ENCODE measurements around the gene SOWAHA.

Gene SOWAHA

DNA sequence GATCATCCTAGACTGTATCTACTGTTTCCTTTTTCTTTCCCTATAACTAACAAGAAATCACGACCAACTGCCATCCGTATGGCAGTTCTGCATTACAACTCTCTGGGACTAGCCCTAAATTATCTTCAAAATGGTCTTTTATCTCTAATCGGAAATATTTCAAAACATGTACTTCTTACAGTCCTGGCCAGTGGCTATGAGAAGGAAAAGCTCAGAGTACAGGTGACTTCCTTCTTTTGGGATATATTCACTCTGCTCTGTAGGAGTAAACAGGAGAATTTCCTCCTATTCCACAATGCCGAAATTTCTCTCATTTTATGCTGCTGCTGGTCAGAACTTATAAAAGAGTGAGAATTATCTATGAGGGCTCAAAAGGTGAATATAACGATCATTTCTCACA, 34.2 kb upstream of the SOWAHA start:
- H3K9me3 ChIP-seq (replicated peaks; ENCODE audit: low read length) = no peaks in the 10 kb centered on the region
- H3K9ac ChIP-seq (ENCODE audit: low read depth, low read length) = no peak overlapping the region
- peaks cover 36% of the 10 kb centered on the region for H3K4me1 ChIP-seq (ENCODE audit: control insufficient read depth, insufficient read depth, low read length)
- H3K27me3 ChIP-seq (ENCODE audit: control insufficient read depth, insufficient read depth, low read length) = no peaks in the 10 kb centered on the region
- no peaks in the 10 kb centered on the region for H3K36me3 ChIP-seq (ENCODE audit: insufficient read depth, low read length)
- no peak overlapping the region for H3K4me3 ChIP-seq (ENCODE audit: low read length)
- no peak overlapping the region for H3K4me2 ChIP-seq (ENCODE audit: low read length)

DNA sequence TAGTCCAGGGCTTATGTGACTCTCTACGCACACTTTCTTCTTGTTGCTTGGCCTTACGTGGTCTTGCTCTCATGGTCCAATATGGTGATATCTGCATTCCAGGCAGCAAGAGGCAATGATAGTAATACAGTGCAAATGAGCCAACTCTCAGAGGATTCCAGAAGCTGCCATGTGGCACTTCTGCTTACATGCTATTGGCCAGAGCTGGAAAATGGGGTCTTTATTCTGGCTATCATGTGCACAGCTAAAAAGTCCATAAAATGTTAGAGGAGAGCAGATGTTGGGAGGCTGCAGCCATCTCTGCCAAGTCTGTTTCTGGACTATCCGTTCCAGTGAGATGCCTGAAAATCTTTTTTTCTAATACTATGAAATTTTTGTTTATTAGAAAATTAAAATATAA, 33.1 kb upstream of the SOWAHA start:
- Histone ChIP-seq H3K4me3 (ENCODE audit: low read length) (no peak overlapping the region), H3K27me3 (ENCODE audit: control insufficient read depth, insufficient read depth, low read length) (no peaks in the 10 kb centered on the region)

GRCh38 chr5:132780577-132780976, 32.5 kb upstream of the SOWAHA start:
- no peak overlapping the region for H3K4me3 ChIP-seq (ENCODE audit: low read length)
- no peak overlapping the region for H3K4me2 ChIP-seq (ENCODE audit: low read length)
- H3K36me3 ChIP-seq (ENCODE audit: insufficient read depth, low read length) = no peaks in the 10 kb centered on the region
- H3K9me3 ChIP-seq (replicated peaks; ENCODE audit: low read length) = no peaks in the 10 kb centered on the region
- H3K27me3 ChIP-seq (ENCODE audit: control insufficient read depth, insufficient read depth, low read length) = no peaks in the 10 kb centered on the region
- H3K4me1 ChIP-seq (ENCODE audit: control insufficient read depth, insufficient read depth, low read length) = peaks cover 19% of the 10 kb centered on the region
- H3K9ac ChIP-seq (ENCODE audit: low read depth, low read length) = no peak overlapping the region

More for the DNA sequence above, 33.1 kb upstream of the SOWAHA start:
- Histone ChIP-seq H3K4me1 (ENCODE audit: control insufficient read depth, insufficient read depth, low read length) (peaks cover 25% of the 10 kb centered on the region), H3K9ac (ENCODE audit: low read depth, low read length) (no peak overlapping the region), H3K36me3 (ENCODE audit: insufficient read depth, low read length) (no peaks in the 10 kb centered on the region), H3K9me3 (replicated peaks; ENCODE audit: low read length) (no peaks in the 10 kb centered on the region), H3K4me2 (ENCODE audit: low read length) (no peak overlapping the region)

GRCh38 chr5:132781029-132781428, 32.1 kb upstream of the SOWAHA start:
- Histone ChIP-seq H3K27me3 (ENCODE audit: control insufficient read depth, insufficient read depth, low read length) (no peaks in the 10 kb centered on the region), H3K4me3 (ENCODE audit: low read length) (no peak overlapping the region), H3K9me3 (replicated peaks; ENCODE audit: low read length) (no peaks in the 10 kb centered on the region), H3K36me3 (ENCODE audit: insufficient read depth, low read length) (no peaks in the 10 kb centered on the region), H3K4me2 (ENCODE audit: low read length) (no peak overlapping the region), H3K4me1 (ENCODE audit: control insufficient read depth, insufficient read depth, low read length) (peaks cover 16% of the 10 kb centered on the region), H3K9ac (ENCODE audit: low read depth, low read length) (no peak overlapping the region)

DNA sequence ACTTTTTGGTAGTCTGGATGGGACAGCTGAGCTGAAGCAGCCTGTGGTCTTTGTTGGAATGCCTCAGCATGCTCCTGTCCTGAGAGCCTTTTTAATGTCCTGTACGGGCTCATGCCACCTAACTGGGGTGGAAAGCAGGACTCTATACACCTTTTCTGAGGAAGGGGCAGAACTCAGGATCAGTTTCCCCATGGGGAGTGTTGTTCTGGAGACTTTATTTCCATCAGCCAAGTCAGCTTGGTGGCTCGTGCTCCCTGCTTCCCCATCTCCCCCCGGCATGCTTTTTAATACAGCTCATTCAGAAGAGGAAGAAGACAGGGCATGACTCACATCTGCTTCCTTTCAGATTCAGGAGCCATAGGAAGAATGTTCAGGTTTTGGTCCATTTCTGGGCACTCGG, 31.0 kb upstream of the SOWAHA start:
- Histone ChIP-seq H3K36me3 (ENCODE audit: insufficient read depth, low read length) (no peaks in the 10 kb centered on the region), H3K4me3 (ENCODE audit: low read length) (peak overlapping the region; percentile 5), H3K27me3 (ENCODE audit: control insufficient read depth, insufficient read depth, low read length) (no peaks in the 10 kb centered on the region), H3K9me3 (replicated peaks; ENCODE audit: low read length) (no peaks in the 10 kb centered on the region), H3K4me2 (ENCODE audit: low read length) (peak overlapping the region; percentile 9), H3K4me1 (ENCODE audit: control insufficient read depth, insufficient read depth, low read length) (peaks cover 17% of the 10 kb centered on the region), H3K9ac (ENCODE audit: low read depth, low read length) (no peak overlapping the region)

DNA sequence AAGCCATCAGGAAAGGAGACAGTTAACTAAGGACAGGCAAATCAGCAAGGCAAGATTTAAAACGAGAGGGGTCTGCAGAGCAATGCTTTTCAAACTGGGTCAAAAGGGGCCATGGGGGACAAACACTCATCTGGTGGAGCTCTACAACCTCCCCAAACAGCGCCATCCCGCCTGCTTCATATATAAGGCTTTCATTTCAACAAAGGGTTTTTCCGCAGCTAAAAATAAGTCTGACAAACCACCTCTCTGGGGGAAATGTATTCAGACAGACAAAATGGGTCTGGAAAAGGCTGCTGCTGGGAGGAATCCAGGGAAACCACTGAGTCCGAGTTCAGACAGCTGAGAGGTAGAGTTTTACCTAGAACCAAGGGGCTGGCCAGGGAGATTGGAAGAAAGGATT, 27.7 kb upstream of the SOWAHA start:
- H3K9ac ChIP-seq (ENCODE audit: low read depth, low read length) = no peak overlapping the region
- no peaks in the 10 kb centered on the region for H3K36me3 ChIP-seq (ENCODE audit: insufficient read depth, low read length)
- H3K4me1 ChIP-seq (ENCODE audit: control insufficient read depth, insufficient read depth, low read length) = peaks cover 17% of the 10 kb centered on the region

GRCh38 chr5:132785864-132786263, 27.2 kb upstream of the SOWAHA start:
- Histone ChIP-seq H3K27me3 (ENCODE audit: control insufficient read depth, insufficient read depth, low read length) (no peaks in the 10 kb centered on the region), H3K4me3 (ENCODE audit: low read length) (no peak overlapping the region)

More for the DNA sequence above, 27.7 kb upstream of the SOWAHA start:
- Histone ChIP-seq H3K4me3 (ENCODE audit: low read length) (no peak overlapping the region), H3K4me2 (ENCODE audit: low read length) (no peak overlapping the region), H3K9me3 (replicated peaks; ENCODE audit: low read length) (no peaks in the 10 kb centered on the region), H3K27me3 (ENCODE audit: control insufficient read depth, insufficient read depth, low read length) (no peaks in the 10 kb centered on the region)

GRCh38 chr5:132787076-132787475, 26.0 kb upstream of the SOWAHA start:
- H3K36me3 ChIP-seq (ENCODE audit: insufficient read depth, low read length) = no peaks in the 10 kb centered on the region
- no peaks in the 10 kb centered on the region for H3K27me3 ChIP-seq (ENCODE audit: control insufficient read depth, insufficient read depth, low read length)
- no peak overlapping the region for H3K4me3 ChIP-seq (ENCODE audit: low read length)
- no peaks in the 10 kb centered on the region for H3K9me3 ChIP-seq (replicated peaks; ENCODE audit: low read length)
- no peak overlapping the region for H3K4me2 ChIP-seq (ENCODE audit: low read length)
- peaks cover 13% of the 10 kb centered on the region for H3K4me1 ChIP-seq (ENCODE audit: control insufficient read depth, insufficient read depth, low read length)
- no peak overlapping the region for H3K9ac ChIP-seq (ENCODE audit: low read depth, low read length)

More at GRCh38 chr5:132785864-132786263, 27.2 kb upstream of the SOWAHA start:
- Histone ChIP-seq H3K9me3 (replicated peaks; ENCODE audit: low read length) (no peaks in the 10 kb centered on the region), H3K9ac (ENCODE audit: low read depth, low read length) (no peak overlapping the region), H3K36me3 (ENCODE audit: insufficient read depth, low read length) (no peaks in the 10 kb centered on the region), H3K4me2 (ENCODE audit: low read length) (no peak overlapping the region), H3K4me1 (ENCODE audit: control insufficient read depth, insufficient read depth, low read length) (peaks cover 17% of the 10 kb centered on the region)

DNA sequence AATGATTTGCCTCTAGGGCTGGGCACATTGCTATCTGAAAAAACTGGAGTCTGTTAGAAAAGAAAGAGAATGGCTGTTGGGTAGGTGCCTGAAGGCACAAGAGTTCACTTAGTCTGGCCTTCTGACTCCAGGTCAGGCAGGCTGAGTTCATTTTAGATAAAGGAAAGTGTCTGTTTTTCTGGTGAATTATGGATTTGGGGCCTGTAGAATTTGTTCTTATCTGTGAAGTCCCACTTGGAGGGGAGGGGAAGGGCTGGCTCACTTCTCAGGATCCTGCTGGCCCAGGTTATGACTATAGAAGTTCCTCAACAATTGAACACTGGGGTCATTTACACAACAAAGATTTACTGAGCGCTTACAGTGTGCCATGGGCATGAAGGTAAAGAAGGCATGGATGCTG, 24.6 kb upstream of the SOWAHA start:
- H3K9ac ChIP-seq (ENCODE audit: low read depth, low read length) = no peak overlapping the region
- no peaks in the 10 kb centered on the region for H3K36me3 ChIP-seq (ENCODE audit: insufficient read depth, low read length)
- no peak overlapping the region for H3K4me3 ChIP-seq (ENCODE audit: low read length)
- no peaks in the 10 kb centered on the region for H3K9me3 ChIP-seq (replicated peaks; ENCODE audit: low read length)
- H3K4me1 ChIP-seq (ENCODE audit: control insufficient read depth, insufficient read depth, low read length) = peaks cover 8% of the 10 kb centered on the region
- H3K27me3 ChIP-seq (ENCODE audit: control insufficient read depth, insufficient read depth, low read length) = peaks cover 13% of the 10 kb centered on the region
- H3K4me2 ChIP-seq (ENCODE audit: low read length) = no peak overlapping the region

DNA sequence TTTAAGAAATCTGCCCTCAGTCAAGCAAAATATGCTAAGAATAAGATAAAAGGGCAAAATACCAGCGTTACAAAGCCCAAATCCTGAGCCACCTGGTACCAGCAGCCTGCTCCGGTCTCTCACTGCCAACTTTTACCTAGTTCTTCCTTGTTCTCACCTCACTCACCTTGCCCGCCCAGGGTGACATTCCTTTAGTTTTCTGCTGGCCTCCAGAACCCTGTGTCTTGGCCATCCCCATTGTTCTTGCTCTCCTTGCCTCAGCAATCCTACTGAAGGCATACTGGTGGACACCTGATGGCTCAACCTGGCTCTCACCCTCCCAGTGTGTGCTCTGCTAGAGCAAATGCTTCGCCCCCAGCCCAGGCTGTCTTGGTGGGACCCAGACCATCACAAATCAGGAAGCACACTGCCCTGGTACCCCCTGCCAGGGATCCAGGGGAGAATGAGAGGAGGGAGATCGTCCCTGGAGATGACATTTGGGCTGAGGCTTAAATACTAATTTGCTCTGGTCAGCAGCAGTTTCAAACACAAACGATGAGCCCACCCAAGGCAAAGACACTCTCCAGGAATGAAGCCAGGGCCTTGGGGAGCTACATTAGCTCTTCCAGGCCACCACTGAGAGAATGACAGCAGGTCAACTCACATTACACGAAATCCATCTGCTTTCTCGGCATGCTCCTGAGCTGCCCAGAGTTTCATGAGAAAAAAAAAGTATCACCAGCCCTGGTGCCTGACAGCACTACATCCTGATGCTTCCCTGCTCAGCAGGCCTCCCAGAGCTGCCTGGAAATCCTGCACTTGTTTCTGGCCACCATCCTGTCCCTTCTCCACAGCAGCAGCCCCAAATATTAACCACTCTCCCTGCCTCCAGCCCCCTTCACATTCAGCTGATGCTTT, 23.9 kb upstream of the SOWAHA start:
- Histone ChIP-seq H3K9ac (ENCODE audit: low read depth, low read length) (no peak overlapping the region), H3K4me3 (ENCODE audit: low read length) (no peak overlapping the region), H3K4me1 (ENCODE audit: control insufficient read depth, insufficient read depth, low read length) (peaks cover 8% of the 10 kb centered on the region), H3K9me3 (replicated peaks; ENCODE audit: low read length) (no peaks in the 10 kb centered on the region), H3K27me3 (ENCODE audit: control insufficient read depth, insufficient read depth, low read length) (peaks cover 14% of the 10 kb centered on the region), H3K36me3 (ENCODE audit: insufficient read depth, low read length) (no peaks in the 10 kb centered on the region), H3K4me2 (ENCODE audit: low read length) (no peak overlapping the region)

- peaks cover 23% of the 10 kb centered on the region for H3K27me3 ChIP-seq (ENCODE audit: control insufficient read depth, insufficient read depth, low read length)
- peaks cover 8% of the 10 kb centered on the region for H3K4me1 ChIP-seq (ENCODE audit: control insufficient read depth, insufficient read depth, low read length)
- H3K4me2 ChIP-seq (ENCODE audit: low read length) = no peak overlapping the region
- H3K4me3 ChIP-seq (ENCODE audit: low read length) = no peak overlapping the region
- no peaks in the 10 kb centered on the region for H3K9me3 ChIP-seq (replicated peaks; ENCODE audit: low read length)
- H3K9ac ChIP-seq (ENCODE audit: low read depth, low read length) = no peak overlapping the region
- H3K36me3 ChIP-seq (ENCODE audit: insufficient read depth, low read length) = no peaks in the 10 kb centered on the region
These were observed 22.8 kb upstream of the SOWAHA start for GRCh38 chr5:132790201-132790865.

Measured in skeletal muscle satellite cell (primary cell).